G401.6 (cell line): ENCODE data around the gene SMIM12.

Experiments
- FAIRE-seq: peaks from 2 replicates; lab custom pipeline; 2012; peaks lifted over from hg19 to GRCh38; lab: Jason Lieb, UNC

SMIM12 gene

GRCh38 chr1:34859446-34860200, at the start of gene SMIM12:
Gene SMIM12, minus strand, starts transcription at chr1:34859749. Its CDS starts 3,772 bp downstream, at chr1:34855977.
- peak; percentile 95 for FAIRE-seq

GRCh38 chr1:34908369-34908768, 48.8 kb upstream of the SMIM12 start:
- no peak for FAIRE-seq

GRCh38 chr1:34907487-34908090, 48.0 kb upstream of the SMIM12 start:
- FAIRE-seq, result no peak

- FAIRE-seq, result no peak
Observed at GRCh38 chr1:34906756-34907155, 47.2 kb upstream of the SMIM12 start.

- FAIRE-seq, result no peak
Observed at GRCh38 chr1:34906222-34906621, 46.7 kb upstream of the SMIM12 start.

- FAIRE-seq, result no peak
Observed at GRCh38 chr1:34905098-34905459, 45.5 kb upstream of the SMIM12 start.

- FAIRE-seq, result no peak
Observed at GRCh38 chr1:34904236-34905097, 44.9 kb upstream of the SMIM12 start.

GRCh38 chr1:34901919-34902318, 42.4 kb upstream of the SMIM12 start:
- no peak for FAIRE-seq

- FAIRE-seq, result no peak
Observed at GRCh38 chr1:34900775-34901502, 41.4 kb upstream of the SMIM12 start.

- FAIRE-seq, result no peak
Observed at GRCh38 chr1:34899906-34900305, 40.4 kb upstream of the SMIM12 start.

- FAIRE-seq, result no peak
Observed at GRCh38 chr1:34899471-34899870, 39.9 kb upstream of the SMIM12 start.

GRCh38 chr1:34898330-34898761, 38.8 kb upstream of the SMIM12 start:
- FAIRE-seq, result no peak

GRCh38 chr1:34896612-34897011, 37.1 kb upstream of the SMIM12 start:
- no peak for FAIRE-seq

GRCh38 chr1:34889705-34890104, 30.2 kb upstream of the SMIM12 start:
- FAIRE-seq, result no peak

- no peak for FAIRE-seq
Observed at GRCh38 chr1:34887593-34887992, 28.0 kb upstream of the SMIM12 start.

GRCh38 chr1:34885405-34886247, 26.1 kb upstream of the SMIM12 start:
- no peak for FAIRE-seq

- FAIRE-seq, result no peak
Observed at GRCh38 chr1:34884961-34885360, 25.4 kb upstream of the SMIM12 start.

GRCh38 chr1:34884536-34884935, 25.0 kb upstream of the SMIM12 start:
- FAIRE-seq, result no peak

- FAIRE-seq, result no peak
Observed at GRCh38 chr1:34879230-34879629, 19.7 kb upstream of the SMIM12 start.

GRCh38 chr1:34876406-34876805, 16.9 kb upstream of the SMIM12 start:
- no peak for FAIRE-seq

GRCh38 chr1:34874296-34874952, 14.9 kb upstream of the SMIM12 start:
- no peak for FAIRE-seq
